GM03348 (cell line): Measurements from ENCODE around the gene LAMC3.
"Not testable (repeated sequence)": the region's sequence is repeated elsewhere in the genome, so short reads cannot be mapped to it uniquely, and the experiment has no call there.

Experiments
- DNase-seq: peaks from one replicate; pipeline ENCODE4 v3.0.0; 2012; ENCODE audit warnings: low spot score

LAMC3 gene

DNA sequence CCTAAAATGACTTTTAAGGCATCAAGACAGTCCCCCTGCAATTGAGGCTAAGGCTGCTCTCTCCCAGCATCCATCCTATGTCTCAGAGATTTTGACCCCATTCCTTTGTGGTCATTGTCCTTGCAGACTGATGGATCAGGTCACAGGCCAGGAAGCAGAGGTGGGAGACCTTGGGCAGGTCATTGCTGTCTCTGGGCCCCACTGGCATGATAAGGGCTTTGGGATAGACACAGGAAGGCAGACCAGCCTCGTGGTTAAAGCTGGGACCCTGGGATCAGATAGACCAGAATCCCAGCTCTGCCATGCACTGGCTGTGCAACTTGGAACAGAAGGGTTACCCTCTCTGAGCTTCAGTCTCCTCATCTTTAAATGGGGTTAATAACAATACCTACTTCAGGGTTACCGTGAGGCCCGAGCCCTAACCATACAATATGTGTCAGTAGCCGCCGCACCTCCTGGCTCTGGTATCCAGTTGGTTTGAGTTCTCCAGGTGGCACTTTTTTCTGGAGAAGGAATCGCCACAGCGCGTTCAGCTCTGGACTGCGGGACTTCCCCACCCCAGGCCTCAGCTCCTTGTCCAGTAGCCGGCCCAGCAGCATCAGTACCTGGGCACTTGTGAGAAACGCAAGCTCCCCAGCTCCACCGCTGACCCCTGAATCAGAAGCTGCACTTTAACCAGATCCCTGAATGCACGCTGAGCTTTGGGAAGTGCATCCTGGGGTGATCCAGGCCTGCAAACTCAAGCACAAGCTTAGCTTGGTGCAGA lies 21.4 kb downstream of the LAMC3 start:
- no peak for DNase-seq

DNA sequence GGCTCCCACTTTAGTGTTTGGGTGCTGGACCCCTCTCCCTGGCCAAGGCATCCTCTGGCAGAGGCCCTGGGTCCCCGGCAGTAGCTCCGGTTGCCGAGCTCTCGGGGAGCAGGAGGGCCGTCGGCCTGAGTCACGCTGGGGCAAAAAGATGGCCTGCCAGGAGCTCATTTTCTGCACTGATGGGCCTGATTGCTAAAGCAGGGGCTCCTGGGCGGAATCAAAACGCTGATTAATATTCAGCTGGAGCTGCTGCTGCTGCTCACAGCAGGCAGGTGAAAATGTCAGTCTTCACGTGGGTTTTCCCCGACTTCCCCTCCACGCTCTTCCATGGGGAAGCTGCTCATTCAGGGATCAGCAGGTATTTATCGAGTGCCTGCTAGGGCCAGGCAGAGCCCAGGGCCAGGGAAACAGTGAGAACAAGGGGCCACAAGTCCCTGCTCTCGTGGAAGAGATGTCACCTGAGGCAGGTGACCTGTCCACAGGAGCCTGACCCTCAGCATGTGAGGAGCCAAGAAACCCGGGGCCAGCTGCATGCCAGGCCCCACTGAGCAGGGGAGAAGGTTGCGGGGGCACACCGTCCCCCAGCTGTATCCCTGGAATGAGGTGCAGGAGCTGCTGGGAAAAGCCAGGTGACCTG lies 22.1 kb downstream of the LAMC3 start:
- DNase-seq, result no peak

DNA sequence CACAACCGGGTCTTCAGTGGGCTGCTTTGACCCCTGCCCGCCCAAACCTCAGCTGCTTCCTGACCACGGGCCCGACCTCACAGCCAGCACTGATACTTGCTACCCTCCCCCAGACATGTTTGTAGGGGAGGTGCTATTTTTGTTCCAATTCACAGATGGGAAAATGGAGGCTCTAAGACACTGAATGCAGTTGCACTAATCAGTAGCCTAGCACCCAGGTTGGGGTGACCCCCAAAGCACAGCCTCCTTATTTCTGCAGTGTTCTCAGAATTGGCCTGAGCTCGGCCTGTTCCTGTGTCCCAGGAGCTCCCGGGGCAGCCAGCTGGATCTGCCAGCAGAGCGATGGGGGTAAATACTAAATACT lies 22.6 kb downstream of the LAMC3 start:
- DNase-seq, result no peak

DNA sequence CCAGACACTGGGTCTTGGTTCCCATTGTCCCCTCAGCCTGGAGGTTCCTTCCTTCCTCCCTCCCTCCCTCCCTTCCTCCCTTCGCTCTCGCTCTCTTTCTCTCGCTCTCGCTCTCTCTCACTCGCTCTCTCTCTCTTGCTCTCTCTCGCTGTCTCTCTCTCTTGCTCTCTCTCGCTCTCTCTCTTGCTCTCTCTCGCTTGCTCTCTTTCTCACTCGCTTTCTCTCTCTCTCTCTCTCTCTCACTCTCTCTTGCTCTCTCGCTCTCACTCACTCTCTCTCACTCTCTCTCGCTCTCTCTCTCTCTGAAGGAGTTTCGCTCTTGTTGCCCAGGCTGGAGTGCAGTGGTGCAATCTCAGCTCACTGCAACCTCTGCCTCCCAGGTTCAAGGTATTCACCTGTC lies 23.4 kb downstream of the LAMC3 start:
- DNase-seq, result no peak

DNA sequence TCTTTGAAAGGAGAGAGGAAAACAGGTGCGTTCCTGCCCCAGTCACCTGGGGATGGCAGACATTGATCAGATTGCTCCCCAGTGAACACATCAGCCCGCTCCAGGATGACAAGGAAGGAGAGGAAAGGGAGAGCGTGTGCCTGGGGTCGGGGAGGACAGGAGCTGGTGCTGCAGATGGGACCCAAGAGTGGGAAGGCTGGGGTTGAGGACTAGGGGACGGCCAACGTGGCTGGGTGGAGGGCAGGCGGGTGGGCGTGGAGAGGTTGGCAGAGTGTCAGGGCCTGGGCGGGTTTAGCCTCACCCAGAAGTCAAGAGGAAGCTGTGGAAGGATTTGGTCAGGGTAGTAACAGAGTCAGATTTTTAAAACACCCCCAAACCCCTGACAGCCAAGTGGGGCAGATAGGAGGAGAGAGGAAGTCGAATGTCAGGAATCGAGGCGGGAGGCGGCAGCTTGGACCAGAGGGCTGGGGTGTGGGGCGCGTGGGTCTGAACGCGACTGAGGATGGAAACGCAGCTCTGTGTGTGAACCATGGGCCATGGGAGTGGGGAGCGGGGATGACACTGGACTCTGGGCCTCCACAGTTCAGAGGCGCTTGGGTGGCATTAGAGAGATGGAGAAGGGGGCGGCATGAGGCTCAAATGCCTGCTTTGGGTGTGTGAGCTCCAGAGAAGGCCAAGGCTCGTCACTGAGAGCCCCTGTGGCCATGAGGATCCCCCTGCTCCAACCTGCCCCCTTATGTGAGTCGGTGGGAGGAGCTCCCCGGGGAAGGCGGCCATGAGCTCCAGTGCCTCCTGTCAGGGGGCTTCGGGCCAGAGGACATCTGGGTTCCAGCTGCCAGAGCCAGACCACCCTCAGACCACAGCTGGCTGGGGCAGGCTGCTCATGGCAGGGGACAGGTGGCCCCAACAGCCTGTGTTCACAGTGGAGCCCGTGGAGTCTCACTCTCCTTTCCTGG lies 24.6 kb downstream of the LAMC3 start:
- DNase-seq, result no peak

DNA sequence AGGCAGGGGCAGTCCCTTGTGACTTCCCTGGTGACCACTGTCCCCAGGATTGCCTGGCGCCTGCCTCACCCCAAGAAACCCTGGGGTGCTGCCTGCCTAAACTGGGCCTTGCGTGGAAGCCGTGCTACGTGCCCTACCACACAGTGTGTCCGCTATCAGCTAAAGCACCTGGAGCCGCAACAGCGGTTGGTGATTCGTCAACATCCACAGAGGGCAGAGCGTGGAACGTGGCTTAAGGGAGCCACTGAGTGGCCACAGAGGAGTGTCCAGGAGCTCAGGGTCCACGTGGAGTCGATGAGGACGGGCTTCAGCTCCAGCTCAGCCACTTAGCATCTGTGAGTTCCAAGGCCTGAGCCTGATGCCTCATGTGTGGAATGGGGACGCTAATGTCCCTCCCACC lies 25.3 kb downstream of the LAMC3 start:
- no peak for DNase-seq

DNA sequence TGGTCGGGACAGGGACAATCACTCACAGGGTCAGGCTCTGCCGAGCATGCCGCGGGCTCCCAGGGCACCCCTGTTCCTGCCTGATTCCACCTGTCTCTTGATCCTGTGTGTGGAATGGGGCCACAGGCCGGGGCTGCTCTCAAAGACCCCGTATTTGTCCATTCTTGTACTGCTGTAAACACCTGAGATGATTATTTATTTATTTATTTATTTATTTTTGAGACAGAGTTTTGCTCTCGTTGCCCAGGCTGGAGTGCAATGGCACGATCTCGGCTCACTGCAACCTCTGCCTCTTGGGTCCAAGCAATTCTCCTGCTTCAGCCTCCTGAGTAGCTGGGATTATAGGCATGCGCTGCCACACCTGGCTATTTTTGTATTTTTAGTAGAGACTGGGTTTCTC lies 25.8 kb downstream of the LAMC3 start:
- not testable (repeated sequence) for DNase-seq

DNA sequence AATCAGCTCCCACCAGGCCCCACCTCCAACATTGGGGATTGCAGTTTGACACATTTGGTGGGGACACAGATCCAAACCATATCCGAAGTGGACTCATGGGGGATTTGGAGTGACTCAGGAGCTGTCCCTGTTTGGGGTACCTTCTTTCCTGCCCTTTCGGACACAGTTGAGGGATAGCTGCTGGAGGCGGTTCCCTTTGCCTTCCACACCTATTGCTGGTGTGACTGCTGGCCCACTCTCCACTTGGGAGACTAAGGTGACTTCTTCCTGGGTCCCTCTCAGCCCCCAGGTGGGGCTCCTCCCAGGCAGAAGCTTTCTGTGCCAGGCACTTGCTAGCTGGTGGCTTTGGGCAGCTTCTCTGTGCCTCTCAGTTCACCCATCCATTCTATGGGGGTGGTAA lies 26.6 kb downstream of the LAMC3 start:
- no peak for DNase-seq

DNA sequence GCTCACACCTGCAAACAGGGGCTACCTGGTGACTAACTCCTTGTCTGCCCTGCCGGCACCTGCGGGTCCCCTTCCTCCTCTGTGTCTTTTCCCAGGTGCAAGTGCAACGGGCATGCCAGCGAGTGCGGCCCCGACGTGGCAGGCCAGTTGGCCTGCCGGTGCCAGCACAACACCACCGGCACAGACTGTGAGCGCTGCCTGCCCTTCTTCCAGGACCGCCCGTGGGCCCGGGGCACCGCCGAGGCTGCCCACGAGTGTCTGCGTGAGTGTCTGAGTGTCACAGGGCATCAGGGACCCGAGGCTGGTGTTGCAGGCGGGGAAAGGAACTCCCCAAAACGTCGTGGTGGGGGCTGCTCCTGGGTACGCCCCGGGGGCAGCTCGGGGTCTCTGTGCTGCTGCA lies 27.1 kb downstream of the LAMC3 start:
- DNase-seq, result no peak

DNA sequence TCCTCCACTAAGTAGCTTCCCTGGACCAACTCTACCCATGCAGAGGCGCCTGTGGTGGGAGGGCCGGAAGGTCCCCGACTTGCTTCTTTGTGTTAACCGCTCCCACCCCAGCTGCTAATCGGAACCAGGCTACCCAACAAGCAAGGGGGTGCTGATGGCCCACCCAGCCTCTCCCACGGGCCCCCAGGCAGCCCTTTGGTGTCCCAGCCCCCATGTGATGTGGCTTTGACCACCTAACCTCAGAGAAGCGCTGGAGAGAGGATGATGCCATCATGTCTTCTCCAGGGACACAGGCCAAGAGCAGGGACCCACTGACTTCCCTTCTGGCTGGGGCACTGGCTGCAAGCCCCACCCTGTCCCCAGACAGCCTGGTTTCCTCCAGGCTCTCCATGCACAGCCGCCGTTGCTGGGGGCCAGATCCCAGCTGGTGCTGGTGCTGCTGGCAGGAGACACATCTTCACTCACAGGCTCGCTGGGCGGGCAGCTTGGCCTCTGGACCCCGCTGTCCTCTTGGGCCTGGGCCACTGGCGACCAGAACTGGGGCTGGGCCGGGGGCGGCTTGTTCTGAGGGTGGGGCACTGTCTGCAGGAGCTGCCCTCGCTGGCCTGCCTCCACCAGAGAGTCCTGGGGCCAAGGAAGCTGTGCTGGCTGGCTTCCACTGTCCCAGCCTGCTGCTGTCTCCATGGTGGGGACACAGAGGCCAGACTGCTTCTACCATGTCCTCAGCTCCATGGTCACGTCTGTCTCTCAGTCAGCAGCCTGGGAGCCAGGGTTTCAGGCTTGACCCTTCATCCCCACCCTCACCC lies 27.8 kb downstream of the LAMC3 start:
- DNase-seq, result no peak

DNA sequence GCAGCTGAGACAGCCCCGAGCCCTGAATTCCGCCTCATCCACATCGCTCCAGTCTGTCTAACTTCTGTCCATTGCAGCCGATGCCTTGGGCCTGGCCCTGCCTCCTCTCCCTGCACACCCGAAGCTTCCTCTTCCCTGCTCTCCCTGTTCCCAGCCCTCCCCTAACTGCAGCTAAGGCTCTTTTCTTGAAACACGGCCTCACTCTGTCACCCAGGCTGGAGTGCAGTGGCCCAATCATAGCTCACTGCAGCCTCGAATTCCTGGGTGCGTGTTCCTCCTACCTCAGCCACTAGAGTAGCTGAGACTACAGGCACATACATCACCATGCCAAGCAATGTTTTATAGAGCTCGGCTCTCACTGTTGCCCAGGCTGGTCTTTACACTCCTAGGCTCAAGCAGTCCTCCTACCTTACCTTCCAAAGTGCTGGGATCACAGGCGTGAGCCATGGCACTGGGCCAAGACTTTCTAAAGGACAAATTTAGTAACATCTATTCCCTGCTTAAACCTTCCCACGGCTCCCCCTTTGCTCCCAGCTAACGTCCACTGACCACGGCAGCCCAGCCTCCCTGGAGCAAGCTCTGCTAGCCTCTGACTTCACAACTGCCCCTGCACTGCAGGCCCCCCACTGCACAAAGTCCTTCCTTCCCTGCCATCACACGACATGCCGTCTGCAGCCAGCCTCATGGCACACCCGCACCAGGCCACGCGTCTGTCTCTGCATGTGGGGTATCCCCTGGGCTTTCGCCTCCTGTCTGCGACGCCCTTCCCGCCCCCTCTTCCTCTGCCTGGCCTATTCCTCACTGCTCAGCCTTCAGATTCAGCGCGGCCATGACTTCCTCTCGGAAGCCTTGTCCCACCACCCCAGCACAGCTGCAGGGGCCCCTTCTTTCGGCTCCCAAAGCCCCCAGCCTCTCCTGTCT lies 28.6 kb downstream of the LAMC3 start:
- DNase-seq, result no peak

DNA sequence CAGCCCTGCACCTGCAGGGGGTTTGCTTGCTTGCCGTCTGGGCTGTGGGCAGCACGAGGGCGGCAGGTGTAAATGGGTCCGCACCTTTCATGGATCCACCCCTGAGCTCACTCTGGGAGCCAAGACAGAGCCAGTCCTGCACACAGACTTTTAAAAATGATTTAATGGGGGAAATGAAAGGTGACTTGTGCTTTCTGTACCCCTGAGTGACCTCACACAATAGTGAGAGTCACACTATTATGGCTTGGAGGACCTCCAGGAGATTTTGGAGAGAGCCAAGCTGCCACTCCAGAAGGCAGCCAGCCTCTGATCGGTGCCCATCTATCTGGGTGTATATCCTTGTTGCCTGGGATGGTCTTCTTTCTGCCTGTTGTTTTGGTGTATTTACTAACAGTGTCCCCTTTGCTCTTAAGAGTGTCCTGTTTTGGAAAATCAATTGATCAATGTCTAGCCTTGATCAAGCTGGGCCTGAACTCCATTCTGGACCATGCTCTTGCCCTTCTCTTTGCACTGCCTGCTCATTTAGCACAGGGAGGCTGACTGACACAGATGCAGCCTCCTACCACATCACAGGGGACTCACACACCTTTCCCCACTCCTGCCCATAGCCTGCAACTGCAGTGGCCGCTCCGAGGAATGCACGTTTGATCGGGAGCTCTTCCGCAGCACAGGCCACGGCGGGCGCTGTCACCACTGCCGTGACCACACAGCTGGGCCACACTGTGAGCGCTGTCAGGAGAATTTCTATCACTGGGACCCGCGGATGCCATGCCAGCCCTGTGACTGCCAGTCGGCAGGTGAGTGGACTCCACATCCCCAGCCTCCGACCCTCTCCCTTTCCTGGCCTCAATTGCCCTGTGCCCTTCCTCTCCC lies 29.5 kb downstream of the LAMC3 start:
- no peak for DNase-seq

DNA sequence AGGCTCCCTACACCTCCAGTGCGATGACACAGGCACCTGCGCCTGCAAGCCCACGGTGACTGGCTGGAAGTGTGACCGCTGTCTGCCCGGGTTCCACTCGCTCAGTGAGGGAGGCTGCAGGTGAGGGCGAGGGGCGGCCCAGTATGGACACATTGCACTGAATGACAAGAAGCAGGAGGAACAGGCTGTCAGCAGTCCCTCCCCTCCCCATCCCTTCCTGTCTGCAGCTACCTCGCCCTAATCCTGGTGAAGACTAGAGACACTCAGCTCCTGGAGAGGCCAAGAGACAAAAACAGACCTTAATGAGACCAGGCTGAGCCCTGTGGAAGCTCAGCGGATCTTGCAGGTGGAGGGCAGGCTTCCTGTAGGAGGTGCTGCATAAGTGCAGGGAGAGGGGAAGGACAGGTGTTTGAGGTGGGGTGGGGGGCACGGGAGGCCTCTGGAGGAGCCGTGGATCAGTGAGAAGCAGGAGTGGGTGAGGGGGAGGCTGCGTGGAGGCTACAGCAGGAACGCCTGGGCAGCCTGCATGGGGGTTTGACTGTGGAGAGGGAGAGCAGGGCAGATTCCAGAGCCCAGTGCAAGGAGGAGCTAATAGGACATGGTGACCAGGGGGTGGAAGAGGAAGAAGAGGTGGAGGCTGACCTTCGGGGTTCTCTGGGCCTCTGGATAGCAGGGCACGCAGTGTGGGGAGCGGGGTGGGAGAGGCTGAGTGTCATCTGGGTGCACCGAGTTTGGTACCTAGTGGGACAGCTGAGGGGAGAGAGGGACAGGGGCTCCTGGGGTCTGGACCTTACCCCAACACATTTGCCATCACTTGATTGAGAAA lies 30.4 kb downstream of the LAMC3 start:
- no peak for DNase-seq

DNA sequence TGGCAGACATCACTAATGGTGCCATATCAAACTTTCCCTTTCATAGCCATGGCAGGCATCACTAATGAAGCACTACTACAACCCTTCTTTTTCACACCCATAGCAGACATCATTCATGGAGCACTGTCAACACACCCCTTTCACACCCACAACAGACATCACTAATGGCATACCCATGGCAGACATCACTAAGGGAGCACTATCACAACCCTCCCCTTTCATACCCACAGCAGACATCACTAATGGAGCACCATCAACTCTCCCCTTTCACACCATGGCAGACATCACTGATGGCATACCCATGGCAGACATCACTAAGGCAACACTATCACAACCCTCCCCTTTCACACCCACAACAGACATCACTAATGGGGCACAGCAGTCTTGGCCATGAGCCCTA lies 33.7 kb downstream of the LAMC3 start:
- no peak for DNase-seq

DNA sequence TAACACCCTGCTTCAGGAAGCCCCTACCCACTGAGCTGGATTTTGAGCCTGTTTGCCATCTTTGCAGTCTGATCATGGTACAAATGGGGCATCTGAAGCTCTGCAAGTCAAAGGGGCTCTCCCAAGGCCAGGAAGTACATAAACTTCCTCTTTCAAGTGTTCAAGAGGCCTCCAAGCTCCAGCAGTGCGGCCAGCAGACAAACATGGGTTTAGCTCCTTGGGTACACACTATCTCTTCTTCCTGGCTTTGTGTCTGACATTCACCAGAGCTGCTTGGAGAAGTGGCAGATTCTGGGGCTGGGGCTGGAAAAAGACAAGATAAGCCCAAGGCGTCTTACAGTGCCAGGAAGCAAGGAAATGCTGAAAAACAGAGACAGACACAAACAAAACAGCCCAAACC lies 34.1 kb downstream of the LAMC3 start:
- DNase-seq, result no peak

DNA sequence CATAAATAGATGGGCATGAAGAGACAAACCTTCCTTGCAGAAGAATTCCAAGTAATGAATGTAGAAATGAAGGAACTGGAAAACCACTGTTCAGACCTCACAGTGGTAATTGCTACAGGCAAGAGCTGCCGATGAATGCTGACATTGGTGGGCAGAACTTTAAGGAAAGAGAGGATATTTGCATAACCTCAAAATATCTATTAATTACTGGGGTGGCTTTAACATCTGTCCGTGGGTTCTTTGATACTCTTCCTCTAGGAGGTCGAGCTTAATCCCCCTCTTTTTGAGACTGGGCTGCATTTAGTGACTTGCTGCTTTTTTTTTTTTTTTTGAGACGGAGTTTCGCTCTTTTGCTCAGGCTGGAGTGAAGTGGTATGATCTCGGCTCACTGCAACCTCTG lies 34.7 kb downstream of the LAMC3 start:
- DNase-seq, result no peak

DNA sequence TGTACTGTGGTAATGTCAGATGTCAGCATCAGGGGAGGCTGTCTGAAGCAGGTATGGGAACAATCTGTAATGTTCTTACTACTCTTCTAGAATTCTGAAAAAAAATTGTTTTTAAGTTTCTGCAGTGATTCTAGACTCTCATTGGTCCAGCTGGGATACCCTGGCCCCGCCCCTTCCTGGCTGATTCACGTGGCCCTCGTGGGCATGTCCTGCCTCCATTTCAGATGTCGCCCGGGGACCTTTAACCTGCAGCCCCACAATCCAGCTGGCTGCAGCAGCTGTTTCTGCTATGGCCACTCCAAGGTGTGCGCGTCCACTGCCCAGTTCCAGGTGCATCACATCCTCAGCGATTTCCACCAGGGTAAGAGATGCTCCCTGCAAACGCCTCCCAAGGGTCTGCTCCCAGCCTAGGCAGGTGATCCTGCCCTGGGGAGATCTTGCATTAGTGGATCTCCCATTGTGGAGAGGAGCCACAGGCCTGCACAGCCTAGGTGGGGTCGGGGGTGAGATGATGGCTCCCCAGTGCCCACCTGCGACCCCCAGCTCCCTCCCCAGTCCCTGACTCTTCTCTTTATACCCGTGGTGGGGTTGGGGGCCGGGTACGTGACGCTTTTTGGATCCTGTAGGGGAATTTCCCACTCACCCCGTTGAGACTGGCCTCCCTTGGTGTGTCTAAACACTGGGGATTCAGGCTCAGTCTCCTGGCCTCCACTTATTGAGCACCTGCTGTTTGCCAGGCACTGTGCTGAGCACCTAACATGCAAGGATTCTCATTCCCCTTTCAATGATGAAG lies 36.5 kb downstream of the LAMC3 start:
- peak; percentile 40 for DNase-seq

DNA sequence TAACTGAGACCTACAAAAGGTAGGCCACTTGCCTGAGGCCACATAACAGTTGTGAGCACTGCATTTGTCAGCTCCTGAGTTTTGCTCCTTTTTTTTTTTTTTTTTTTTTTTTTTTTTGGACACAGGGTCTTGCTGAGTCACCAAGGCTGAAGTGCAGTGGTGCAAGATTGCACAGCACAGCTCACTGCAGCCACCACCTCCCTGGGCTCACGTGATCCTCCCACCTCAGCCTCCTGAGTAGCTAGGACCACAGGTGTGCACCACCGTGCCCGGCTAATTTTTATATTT lies 37.1 kb downstream of the LAMC3 start:
- no peak for DNase-seq
